ENCODE measurements around the gene HBS1L.
A peak's percentile ranks its signal among the peaks of the same experiment; 100 is the strongest.

HBS1L gene

DNA sequence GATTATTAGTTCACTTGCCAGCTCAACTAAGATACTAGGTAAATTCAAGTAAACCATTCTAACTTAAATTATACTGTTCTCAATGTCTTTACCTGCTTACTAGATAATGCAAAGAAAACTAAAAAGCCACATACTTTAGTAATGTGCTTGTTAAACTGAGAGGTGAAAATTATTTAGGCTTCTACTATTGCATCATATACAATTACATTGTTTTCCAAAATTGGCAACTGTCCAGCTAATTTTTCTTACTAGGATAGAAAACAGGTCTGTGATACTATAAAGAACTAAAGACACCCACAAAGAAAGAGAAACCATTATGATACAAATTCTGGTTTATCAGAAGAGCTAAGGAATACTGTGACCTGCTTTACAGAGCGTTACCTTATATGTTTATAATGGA is 59.1 kb downstream of the HBS1L start:
- DNase-seq: no peak

DNA sequence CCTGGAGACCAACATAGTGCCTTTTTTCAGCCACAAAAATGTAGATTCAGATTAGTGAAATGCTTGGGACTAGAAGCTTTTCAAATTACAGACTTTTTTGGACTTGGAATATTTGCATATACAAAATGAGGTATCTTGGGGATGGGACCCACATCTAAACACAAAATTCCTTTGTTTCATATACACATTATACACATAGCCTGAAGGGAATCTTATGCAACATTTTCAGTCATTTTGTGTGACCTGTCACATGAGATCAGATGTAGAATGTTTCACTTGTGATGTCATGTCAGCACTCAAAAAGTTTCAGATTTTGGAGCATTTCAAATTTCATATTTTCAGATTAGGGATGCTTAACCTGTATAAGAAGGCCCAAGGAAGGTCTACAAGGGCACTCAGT is 60.2 kb downstream of the HBS1L start:
- no peak for DNase-seq

DNA sequence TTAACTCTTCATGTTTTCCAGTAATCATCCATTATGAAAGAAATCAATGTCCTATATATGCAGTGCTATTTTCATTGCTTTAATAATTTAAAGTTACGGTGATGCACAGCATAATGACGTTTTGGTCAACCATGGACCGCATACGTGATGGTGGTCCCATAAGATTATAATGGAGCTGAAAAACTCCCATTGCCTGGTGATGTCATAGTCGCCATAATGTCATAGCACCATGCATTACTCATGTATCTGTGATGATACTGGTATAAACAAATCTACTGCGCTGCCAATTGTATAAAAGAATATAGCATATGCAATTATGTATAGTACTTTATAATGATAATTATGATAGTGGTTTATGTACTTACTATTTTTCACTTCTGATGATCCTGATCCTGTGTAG is 62.5 kb downstream of the HBS1L start:
- no peak for DNase-seq

DNA sequence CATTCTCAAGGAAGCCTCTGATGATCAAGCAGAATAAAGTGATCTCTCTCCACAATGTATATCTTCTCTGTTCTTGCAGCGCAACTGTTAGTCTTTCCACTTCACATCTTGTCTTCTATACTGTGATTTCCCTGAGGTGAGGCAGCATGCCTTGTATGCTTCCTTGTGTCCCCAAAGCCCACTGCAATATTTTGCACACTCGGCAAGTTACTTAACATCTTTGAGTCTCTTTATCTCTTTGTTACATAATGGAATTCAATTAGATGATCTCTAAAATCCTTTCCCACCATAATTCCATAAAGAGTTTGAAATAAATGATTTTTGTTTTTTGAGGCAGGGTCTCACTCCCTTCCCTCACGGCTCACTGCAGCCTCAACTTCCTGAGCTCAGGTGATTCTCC is 64.4 kb downstream of the HBS1L start:
- no peak for DNase-seq

DNA sequence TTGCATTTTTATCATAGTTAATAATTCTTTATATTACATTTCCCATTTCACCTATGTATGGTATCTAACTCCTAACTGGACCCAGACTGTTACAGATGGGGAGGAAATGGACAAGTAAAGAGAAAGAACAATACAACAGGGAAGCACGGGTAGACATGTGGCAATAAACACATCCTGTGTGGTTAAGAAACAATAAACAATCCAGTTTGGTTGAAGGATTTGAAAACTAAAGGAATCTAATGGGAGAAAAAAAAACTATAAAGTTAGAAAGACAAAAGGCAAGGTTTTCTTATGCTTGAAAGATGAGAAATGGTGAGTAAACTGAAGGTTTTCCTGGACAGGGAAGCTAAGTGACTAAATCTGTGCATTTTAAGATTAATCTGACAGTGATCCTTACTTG is 69.8 kb downstream of the HBS1L start:
- no peak for DNase-seq

DNA sequence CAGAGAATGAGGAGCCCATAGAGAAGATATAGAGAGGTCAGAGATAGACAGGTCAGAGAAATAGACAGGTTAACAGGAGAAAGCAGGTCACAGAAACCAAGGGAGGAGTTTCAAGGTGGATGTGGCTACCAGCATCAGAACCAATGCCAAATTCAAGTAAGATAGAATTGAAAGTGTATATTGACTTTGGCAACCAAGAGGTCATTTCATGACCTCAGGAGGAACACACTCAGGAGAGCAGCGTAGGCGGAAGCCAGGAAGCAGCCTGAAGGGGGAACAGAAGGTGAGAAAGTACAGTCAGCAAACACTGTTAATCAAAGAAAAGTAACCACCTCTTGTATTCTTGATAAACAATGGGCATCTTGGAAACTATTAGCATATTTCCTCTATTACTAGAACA is 70.8 kb downstream of the HBS1L start:
- DNase-seq: no peak

DNA sequence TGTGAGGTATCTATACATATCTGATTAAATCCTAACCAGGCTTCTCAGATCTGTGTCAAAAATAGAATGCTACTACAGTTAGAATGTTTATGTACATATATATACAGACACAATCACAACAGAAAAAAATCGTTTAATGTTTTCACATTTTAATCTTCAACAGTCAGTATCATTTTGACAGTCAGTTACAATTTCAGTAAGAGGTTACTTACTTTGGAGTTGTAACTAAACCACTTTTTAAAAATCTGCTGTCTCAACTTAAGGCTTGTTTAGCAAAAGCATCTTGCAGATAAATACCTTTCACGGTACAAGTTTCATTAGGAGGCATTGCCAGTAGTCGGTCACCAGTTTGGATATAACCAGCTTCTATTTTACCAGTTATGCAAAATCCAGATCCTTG is 72.5 kb downstream of the HBS1L start:
- no peak for DNase-seq

DNA sequence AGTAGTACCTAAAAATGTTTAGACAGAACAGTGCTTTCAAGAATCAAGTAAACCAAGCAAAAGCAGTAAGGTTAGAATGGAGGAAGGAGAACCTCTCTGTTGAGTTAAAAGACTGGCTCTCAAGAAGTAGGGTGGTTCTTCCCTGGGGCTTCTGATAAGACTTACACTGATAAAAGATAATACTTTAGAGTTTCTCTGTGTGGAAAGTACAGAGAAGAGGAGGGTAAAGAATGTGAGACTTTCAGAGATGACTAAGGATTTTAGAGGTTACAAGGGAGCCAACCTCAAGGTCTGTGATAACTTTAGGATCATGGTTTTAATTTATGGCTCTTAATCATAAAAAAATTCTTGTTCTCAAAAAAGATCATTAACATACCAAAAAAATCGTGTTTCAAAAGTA is 73.8 kb downstream of the HBS1L start:
- peak; percentile 10 for DNase-seq

DNA sequence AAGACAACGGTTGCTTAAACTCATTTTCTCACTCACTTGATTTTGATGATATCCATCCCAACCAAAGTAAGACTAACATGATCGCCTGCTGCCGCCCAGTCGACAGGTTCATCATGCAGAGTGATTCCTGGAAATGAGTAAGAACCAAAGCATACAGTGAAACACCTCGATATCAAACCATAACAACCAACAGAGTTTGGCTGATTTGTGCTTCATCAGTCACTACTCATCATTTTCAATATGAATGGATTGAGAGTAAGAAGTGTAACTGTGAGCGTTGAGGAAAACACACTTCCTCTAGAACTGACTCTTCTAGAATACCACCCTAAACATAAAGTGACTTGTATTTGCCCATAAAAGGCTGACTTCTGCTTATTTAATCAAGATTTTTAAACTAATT is 75.5 kb downstream of the HBS1L start:
- DNase-seq: peak; percentile 69

DNA sequence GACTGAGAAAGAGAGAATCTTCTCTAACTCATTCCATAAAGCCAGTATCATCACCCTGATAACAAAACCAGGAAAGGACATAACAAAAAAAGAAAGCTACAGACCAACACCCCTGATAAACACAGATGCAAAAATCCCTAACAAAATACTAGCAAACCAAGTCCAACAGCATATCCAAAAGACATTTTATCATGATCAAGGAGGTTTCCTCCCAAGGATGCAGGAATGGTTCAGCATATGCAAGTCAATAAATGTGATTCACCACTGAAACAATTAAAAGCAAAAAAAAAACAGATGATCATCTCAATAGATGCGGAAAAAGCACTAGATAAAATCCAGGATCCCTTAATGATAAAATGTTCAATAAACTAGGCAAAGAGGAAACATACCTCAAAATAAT is 80.3 kb downstream of the HBS1L start:
- DNase-seq: no peak

DNA sequence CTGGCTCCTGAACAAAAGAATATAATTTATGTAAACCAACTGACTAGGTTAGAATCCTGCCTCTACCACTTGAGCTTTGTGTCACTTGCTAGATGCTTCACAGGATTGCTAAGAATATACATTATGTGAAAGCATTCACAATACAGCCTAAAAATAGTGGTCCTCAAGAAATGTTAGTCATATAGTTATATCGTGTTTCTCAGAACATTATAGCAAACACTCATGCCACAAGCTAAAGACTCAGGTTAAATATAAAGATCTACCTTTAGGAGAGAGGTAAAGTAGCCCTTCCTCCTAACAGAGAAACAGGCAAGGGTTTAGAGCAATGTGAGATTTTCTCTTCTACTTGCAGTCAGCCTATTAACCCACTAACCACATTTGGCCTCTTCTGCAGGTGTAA is 86.9 kb downstream of the HBS1L start:
- DNase-seq: no peak

DNA sequence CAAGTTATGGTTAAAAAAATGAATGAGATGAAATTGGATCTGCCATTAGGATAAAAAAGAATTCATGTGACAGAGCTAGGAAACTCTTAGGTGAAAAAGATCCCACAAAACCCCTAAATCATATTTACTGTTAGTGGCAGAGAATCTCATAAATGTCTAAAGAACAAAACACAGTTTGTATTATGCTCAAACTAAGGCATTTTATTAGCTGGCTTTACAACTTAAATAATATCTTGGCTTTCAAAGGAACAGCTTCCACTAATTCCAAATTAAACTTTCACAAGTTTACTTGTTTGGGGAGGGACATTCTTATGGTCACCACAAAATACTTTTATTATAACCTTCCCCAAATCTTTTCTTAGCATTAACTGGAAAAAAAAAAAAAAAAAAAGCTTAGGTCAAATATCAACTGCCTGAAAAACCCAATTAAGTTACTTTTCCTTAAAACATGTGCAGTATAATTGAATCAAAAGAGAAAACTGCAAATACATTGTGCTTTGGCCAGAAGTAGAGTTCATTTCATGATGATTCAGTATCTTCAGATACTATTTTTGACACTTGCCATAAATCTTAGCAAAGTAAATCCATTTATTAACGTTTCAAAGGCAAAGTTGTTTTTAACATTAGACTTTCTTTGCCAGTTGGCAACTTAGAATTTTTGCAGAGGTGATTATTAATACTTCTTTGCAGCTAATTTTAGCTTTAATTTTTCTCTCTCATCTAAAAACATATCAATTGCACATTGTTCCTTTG is 90.0 kb downstream of the HBS1L start:
- no peak for DNase-seq

DNA sequence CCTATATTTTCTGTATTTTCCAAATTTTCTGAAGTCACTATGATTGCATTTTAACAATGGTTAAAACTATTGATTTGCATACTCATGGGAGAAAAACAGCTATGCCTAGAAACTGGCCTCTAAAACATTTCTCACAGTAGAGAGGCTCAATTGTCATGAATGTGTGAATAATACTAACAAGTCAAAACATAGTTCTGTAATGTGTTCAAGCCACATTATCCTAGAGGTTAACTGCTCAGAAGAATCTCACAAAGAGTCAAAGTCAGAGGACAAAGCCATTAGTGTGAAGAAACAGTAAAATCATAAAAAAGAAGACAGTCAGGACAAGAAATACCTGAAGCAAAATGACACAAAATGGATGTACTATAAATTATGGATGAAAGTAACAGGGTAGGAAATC is 92.2 kb downstream of the HBS1L start:
- no peak for DNase-seq

DNA sequence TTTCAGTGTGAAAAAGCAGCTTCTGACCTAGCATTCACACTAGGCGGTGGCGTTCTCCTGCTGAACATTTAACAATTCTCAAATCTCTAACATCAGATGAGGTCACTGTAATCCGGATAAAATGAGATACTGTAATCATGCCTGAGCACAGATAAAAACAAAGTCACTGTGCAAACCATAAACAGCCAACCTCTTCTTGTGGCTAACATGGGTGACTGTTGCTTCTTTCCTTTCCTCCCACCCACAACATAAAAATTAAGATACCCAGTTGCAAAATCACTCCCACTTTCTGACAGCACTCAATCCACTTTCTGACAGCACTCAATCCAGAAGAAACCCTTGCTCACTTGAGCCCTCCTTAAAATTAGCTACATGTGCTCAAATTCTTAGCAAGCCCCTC is 93.3 kb downstream of the HBS1L start:
- no peak for DNase-seq

DNA sequence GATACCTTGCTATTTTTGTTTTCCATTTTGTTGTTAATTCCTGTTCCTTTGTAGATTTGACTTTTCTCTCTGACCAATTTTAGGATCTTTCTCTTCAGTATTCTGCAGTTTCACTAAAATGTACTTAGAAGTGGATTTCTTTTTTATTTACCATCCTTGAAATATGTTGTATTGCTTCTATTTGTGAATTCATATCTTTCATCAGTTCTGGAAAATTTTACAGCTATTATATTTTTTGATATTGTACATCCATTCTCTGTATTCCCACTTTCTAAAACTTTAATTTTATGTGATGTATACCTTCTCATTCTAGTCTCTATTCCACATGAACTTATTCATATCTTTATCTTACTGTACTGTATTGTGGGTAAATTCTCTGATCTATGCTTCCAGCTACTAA is 95.0 kb downstream of the HBS1L start:
- DNase-seq: no peak

DNA sequence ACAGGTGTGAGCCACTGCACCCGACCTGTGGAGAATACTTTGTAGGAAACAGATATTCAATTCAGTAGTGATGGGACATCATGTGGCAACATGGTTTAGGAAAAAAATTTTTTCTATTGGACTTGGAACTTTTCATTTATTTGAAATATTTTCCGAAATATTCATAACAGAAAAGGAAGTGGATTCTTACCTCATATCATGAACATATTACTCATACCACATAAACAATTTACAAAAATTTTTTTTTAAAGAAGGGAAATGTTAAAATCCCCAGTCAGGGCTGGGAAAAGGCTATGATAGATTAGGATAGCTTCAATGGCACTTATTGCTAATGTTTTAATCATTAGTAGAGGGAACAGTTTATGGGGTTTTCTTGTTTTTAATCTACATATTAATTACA is 97.9 kb downstream of the HBS1L start:
- no peak for DNase-seq

DNA sequence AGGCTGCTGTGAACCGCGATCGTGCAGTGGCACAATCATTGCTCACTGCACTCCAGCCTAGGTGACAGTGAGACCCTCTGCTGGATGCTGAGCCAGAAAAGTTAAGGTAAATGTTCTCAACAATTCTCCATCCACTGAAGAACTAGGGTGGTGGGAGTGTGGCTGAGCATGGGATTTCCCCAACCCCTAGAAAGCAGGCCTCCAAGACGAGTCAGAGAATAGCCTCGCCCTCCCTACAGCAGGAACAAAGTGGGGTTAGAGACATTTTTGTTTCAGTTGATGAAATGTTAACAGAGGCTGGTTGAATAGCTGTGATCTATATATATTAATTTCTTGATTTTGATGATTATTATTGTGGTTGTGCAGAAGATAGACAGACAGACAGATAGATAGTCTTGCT is 98.6 kb downstream of the HBS1L start:
- DNase-seq: no peak

DNA sequence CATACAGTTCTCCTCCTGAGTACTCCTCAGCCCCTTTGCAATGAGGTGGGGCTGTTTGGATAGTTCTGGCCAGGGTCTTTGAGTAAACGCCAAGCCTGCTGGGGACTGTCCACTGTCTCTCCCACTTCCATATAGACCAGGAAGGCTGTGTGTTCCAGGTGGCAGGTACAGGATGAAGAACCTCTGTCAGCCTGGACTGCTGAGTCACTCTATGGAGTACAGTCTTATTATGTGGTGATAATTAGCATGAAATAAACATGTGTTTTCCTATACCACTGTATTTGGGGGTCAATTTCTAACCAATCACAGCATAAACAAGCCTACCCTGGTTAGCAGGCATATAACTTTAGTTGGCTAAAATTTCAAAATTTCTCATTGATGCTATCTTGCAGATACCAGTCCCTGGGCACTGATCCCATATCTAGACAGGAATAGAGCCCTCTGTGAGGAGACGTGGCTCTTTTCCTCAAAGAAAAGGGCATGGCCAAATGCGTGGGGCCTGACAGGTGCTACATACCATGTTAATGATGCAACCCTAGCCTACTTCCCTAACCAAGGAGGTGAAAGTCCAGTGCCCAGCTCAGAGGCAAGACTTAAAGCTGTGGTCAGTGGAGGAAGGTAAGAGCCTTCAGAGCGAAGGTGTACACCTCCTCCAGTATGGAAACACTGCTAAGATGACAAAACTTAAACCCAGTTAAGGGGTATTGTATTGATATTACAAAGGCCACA is 100.2 kb downstream of the HBS1L start:
- no peak for DNase-seq

DNA sequence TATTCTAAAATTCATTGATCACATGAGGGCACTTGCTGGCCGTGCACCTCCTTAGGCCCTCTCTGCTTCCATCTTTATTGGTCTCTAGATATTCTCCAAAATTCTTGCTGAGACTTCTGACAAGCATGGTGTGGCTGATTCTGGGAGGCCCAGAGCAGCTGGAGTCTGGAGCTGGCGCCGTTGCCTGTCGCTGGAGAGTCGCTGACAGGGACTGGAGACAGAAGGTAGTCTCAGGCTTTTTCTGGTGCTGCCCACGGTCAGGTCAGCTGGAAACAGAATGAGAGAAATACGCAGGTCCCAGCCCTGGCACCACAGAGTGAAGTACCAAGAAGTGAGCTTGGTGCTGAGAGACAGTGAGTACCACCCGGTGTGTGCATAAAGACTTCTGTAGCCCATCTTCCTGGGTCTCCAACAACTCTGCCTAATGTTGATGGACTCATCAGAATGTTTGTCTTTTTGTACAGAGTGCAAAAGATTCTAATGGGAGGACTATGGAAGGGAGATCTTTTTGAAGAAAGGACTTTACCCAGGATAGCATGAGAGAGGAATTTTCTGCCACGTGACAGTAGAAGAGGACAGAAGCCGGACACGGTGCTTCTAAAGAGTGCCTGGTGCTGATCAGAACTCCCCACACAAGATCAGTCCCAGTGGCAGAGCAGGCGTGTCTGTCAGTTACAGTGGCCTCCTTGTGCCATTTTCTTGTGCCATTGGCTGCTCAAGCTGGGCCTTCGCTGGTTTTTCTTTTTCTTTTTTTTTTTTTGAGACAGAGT is 102.9 kb downstream of the HBS1L start:
- no peak for DNase-seq

DNA sequence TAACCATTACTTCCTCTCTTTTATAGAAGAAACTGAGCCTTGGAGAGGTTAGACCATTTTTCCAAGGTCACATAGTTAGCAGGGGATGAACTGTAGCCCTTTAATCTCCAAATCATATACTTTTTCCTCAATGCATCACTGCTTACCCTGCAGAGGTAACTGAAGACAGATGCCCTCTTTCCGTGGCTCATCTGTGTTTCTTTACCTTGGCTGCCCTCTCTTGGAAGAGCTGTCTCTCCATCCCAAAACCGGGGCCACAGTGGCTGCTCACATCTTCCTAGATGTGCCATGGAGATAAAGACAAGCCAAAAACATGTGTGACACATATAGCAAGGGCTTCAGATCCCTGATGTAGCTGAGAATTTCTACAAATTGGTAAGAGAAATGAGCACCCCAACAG is 104.1 kb downstream of the HBS1L start:
- no peak for DNase-seq

DNA sequence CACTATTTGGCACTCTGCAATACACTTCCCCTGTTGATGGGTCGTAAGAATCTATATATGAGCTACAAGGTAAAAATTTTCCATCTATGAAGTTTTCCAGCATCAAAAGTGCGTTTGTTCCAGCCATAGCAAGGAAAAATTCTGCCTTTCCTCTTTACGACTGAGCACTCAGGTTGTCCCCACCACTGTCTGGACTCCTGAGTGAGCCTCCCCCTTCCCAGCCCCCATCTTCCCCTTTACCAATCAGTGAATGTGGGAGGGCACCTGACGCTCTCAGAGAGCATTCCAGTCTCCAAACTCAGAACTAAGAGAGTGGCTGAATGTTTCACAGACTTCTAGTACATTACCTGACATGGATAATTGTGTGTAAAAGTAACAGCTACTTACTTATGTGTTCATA is 104.7 kb downstream of the HBS1L start, which contains the start of gene ALDH8A1:
ALDH8A1 (minus strand) TSS at position 175 of the 400 bp plus-strand sequence; CDS start at position 127, 48 bp downstream.
- DNase-seq: no peak

DNA sequence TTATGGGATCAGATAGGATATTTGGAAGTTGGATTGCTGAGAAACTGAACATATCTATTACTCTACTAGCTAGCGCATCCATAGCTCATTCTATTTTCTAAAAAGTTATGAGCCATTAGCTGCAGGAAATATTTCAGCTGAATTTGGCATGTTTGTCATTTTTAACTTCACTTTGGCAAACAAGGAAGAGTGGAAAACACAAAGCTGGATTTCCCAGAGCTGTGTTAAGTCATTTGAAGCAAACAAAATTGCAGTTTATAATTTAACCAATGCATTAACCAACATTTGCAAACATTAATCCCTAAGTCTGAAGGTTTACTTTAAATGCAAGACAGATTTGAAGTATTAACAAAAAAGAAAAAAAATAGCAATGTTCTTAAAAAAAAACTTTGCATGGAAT is 105.9 kb downstream of the HBS1L start:
- no peak for DNase-seq

DNA sequence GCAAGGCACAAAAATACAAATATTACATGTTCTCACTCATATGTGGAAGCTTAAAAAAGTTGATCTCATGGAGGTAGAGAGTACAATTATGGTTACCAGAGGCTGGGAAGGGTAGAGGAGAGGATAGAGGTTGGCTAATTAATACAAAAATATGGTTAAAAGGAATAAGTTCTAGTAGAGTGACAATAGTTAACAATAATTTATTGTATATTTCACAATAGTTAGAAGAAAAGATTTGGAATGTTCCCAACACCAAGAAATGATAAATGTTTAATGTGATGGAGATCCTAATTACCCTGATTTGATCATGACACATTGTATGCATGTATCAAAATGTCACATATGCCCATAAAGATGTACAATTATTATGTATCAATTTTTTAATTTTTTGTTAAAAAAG is 106.5 kb downstream of the HBS1L start:
- DNase-seq: no peak

DNA sequence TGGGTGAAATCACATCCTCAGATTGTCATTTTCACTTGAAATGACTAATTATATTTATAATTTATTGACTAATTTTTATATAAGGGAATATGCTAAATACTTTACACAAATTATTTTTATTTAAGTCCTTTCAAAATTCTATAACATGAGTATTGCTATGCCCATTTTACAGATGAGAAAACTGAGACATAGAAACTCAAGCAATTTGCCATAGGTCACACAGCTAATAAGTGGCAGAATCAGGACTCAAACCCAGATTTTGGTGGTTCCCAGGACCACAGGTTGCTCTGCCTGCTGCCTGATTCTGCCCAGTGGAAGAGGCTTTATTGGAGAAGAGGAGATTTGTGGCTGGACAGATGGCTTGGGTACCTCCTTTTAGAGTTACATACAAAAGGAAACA is 109.6 kb downstream of the HBS1L start:
- no peak for DNase-seq

Measured in stimulated activated CD4-positive, alpha-beta T cell treated with anti-CD3 and anti-CD28 coated beads, Interleukin-4, amount 100 ng/mL, for 24 hours (primary cell).